ENCODE data around the gene BSCL2. TPM values are rescaled to one million over a fixed set of nuclear protein-coding genes. Genes with fewer than 3 reads are reported as not detected.

Gene BSCL2
- polyA plus RNA-seq, 3 donors: 43.5 to 65.7 (median 63.3) TPM

- H3K9me3 Mint-ChIP-seq: no peaks in the 10 kb centered on the region
- Histone ChIP-seq H3K27ac (ENCODE audit: low read depth in 1 of 2, low read length in 2 of 2) (no peak overlapping the region), H4K20me1 (ENCODE audit: insufficient read depth, low read length) (no peaks in the 10 kb centered on the region), H3K9ac (ENCODE audit: insufficient read depth, low read length, poor library complexity, severe bottlenecking) (no peak overlapping the region), H3K36me3 (replicated peaks in 1 of 2; ENCODE audit: control insufficient read depth in 1 of 2, insufficient read depth in 2 of 2, low read length in 2 of 2) (peaks cover 21 to 26% of the 10 kb centered on the region in 2 donors), H3K9me3 (replicated peaks in 1 of 2; ENCODE audit: control insufficient read depth in 1 of 2, insufficient read depth in 1 of 2, low read length in 2 of 2) (no peaks in the 10 kb centered on the region), H3K27me3 (ENCODE audit: control insufficient read depth in 2 of 2, insufficient read depth in 2 of 2, low read length in 2 of 2) (no peaks in the 10 kb centered on the region), H3K4me3 (replicated peaks in 1 of 3; ENCODE audit: low read depth in 2 of 3, low read length in 3 of 3) (no peak overlapping the region), H3K79me2 (ENCODE audit: insufficient read depth, low read length) (peaks cover 59% of the 10 kb centered on the region), H2AFZ (ENCODE audit: insufficient read depth, low read depth, low read length, poor library complexity, severe bottlenecking) (no peak overlapping the region), H3K4me1 (ENCODE audit: control insufficient read depth in 1 of 2, insufficient read depth in 2 of 2, low read length in 2 of 2) (peaks cover 27 to 39% of the 10 kb centered on the region in 2 donors), H3K4me2 (replicated peaks; ENCODE audit: extremely low read depth, low read length, poor library complexity, severe bottlenecking) (no peak overlapping the region)
- H3K36me3 Mint-ChIP-seq: peaks cover 14 to 29% of the 10 kb centered on the region in 2 donors
- H3K27me3 Mint-ChIP-seq (ENCODE audit: low read depth in 3 of 3): peaks cover 0 to 3% (median 2%) of the 10 kb centered on the region in 3 donors
- no peak for TF ChIP-seq CTCF (IDR thresholded peaks at IDR 0.05)
- no peak for DNase-seq
- H3K4me1 Mint-ChIP-seq: peaks cover 36% of the 10 kb centered on the region
- intact Hi-C loops (cut with micrococcal nuclease): loop anchor here in 1 of 2 donors (5.0 kb wide), 1 partner anchor 47 kb away; the partner anchor contains the start of gene MTA2
- whole genome bisulfite sequencing (ENCODE audit: insufficient coverage): 96% methylated on average over 8 of the region's 11 CpGs
- no peak overlapping the region for H3K4me3 Mint-ChIP-seq
- peak overlapping the region in 2 of 7 donors; percentile 32 to 66 for H3K27ac Mint-ChIP-seq
Observed at GRCh38 chr11:62649486-62649885, 57.7 kb downstream of the BSCL2 start.

GRCh38 chr11:62648967-62649364 is 58.3 kb downstream of the BSCL2 start:
- H3K27ac Mint-ChIP-seq: no peak overlapping the region
- TF ChIP-seq CTCF (IDR thresholded peaks at IDR 0.05): no peak
- no peak overlapping the region for H3K4me2 ChIP-seq (replicated peaks; ENCODE audit: extremely low read depth, low read length, poor library complexity, severe bottlenecking)

More at GRCh38 chr11:62648967-62649364, 58.3 kb downstream of the BSCL2 start:
- peaks cover 0 to 4% (median 3%) of the 10 kb centered on the region in 3 donors for H3K27me3 Mint-ChIP-seq (ENCODE audit: low read depth in 3 of 3)
- H3K4me1 ChIP-seq (ENCODE audit: control insufficient read depth in 1 of 2, insufficient read depth in 2 of 2, low read length in 2 of 2): peaks cover 27 to 39% of the 10 kb centered on the region in 2 donors
- no peak overlapping the region for H3K4me3 Mint-ChIP-seq
- intact Hi-C loops (cut with micrococcal nuclease): loop anchor here in 1 of 2 donors (5.0 kb wide), 1 partner anchor 47 kb away; the partner anchor contains the start of gene MTA2
- peaks cover 30% of the 10 kb centered on the region for H3K4me1 Mint-ChIP-seq
- peaks cover 21 to 31% of the 10 kb centered on the region in 2 donors for H3K36me3 ChIP-seq (replicated peaks in 1 of 2; ENCODE audit: control insufficient read depth in 1 of 2, insufficient read depth in 2 of 2, low read length in 2 of 2)
- DNase-seq: no peak
- no peaks in the 10 kb centered on the region for H4K20me1 ChIP-seq (ENCODE audit: insufficient read depth, low read length)
- H2AFZ ChIP-seq (ENCODE audit: insufficient read depth, low read depth, low read length, poor library complexity, severe bottlenecking): no peak overlapping the region
- no peaks in the 10 kb centered on the region for H3K9me3 Mint-ChIP-seq
- H3K27ac ChIP-seq (ENCODE audit: low read depth in 1 of 2, low read length in 2 of 2): no peak overlapping the region
- WGBS (ENCODE audit: insufficient coverage): 97% methylated on average over 6 of the region's 11 CpGs
- peaks cover 14 to 34% of the 10 kb centered on the region in 2 donors for H3K36me3 Mint-ChIP-seq
- no peaks in the 10 kb centered on the region for H3K9me3 ChIP-seq (replicated peaks in 1 of 2; ENCODE audit: control insufficient read depth in 1 of 2, insufficient read depth in 1 of 2, low read length in 2 of 2)
- H3K4me3 ChIP-seq (replicated peaks in 1 of 3; ENCODE audit: low read depth in 2 of 3, low read length in 3 of 3): no peak overlapping the region
- H3K79me2 ChIP-seq (ENCODE audit: insufficient read depth, low read length): peaks cover 64% of the 10 kb centered on the region
- H3K9ac ChIP-seq (ENCODE audit: insufficient read depth, low read length, poor library complexity, severe bottlenecking): no peak overlapping the region
- no peaks in the 10 kb centered on the region for H3K27me3 ChIP-seq (ENCODE audit: control insufficient read depth in 2 of 2, insufficient read depth in 2 of 2, low read length in 2 of 2)
